Pons (tissue), 1 donor: ENCODE measurements around the gene LACTB.

Source experiments
- DNase-seq: peaks from one replicate; pipeline ENCODE4 v3.0.0-alpha.2; 2016; ENCODE audit warnings: low spot score

The LACTB gene

DNA sequence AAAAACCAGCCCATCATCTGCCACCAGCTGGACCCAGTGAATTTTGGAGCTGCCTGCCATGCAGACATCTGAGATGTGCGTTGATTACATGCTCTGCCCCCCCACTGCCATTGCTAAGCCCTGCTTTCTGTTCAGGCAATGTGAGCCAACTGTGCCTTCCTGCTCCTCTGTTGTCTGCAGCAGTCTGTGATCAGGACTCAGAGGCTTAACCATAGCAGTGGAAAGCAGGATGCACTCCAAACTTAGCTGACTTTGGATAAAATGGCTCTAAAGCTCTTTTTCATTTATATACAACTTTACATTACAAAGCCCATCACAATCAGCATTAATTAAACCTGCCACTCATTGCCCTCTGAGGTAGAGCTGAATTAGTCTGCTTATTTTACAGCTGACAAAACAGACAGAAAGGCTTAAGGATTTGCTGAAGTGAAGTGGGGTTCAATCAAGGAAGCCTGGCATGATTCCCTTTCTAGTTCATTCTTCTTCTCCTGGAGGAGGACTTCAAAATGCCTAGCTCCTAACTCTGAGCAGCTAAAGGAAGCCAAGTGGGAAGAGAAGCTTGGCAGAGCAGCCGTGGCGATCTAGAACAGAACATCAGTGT lies 51.3 kb downstream of the LACTB start:
- DNase-seq = peak; percentile 49

DNA sequence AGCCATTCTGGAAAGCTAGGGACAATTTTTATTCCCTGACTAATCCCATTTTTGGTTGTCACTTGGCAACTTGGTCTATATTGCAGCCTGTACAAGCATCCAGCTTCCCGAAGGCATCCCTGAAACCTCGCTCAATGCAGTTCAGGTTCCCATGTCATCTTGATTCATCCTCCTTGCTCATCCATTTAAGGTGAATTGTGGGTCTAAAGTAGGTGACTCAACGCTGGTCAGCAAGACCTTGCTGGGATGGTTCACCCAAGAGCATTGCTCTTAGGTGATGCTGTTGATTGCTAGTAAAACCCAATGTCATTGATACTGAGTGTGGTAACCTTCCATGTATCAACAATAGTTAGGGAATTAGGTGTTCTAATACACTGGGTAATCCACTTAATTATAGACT lies 54.6 kb downstream of the LACTB start:
- DNase-seq = no peak

DNA sequence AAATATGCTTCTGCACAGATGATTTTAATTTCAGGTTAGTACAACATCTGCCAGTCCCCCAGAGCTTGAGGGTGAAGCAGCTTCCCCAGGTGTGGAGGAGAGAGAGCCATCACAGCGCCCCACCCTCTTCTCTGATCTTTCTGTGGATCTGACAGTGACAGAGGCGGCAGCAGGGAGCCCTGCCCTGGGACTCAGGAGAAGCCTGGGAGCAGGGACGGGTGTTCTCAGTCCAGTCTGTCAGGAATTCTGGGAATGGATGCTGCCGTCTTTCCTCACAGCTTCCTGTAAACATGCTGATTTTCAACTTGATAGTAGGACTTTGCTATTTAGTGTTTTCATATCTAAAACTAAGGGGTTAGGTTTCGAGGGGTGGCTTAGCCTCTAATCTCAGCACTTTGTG lies 56.4 kb downstream of the LACTB start:
- DNase-seq = no peak

DNA sequence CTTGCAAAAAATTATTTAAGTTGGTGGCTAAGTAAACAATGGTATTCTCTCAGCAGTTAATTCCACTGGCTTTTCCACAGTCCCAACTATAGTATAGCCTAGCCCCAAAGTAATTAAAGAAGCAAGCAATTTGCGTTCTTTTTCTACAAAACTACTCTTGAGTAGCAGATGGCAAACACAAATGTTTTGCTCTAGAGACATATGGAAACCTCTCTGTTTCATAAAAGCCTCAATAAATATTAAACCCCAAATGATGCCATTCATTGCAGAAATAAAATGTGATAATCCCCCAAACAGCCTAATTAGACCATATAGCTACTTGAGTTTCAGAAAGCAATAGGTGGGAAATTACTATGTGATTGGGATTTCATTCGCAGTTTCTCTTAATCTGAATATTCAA lies 59.1 kb downstream of the LACTB start:
- DNase-seq = no peak

DNA sequence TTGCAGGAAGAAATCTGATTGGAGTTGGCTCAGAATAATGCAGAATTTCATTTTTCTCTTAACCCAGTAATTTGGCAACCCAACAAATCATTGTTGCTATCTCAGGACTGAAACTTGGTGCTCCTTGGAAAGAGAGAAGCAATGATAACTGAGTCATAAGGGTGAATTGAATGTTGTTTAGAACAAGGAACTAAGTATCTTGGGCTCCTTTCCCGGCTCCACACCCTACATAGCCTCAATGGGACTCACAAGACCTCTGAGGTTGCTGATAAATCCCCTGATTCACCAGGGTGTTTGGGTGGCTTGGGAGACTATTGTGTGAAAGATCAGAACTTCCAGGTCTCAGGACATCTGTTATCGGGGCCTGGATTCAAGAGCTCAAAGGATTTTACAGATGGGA lies 60.0 kb downstream of the LACTB start:
- DNase-seq = no peak

DNA sequence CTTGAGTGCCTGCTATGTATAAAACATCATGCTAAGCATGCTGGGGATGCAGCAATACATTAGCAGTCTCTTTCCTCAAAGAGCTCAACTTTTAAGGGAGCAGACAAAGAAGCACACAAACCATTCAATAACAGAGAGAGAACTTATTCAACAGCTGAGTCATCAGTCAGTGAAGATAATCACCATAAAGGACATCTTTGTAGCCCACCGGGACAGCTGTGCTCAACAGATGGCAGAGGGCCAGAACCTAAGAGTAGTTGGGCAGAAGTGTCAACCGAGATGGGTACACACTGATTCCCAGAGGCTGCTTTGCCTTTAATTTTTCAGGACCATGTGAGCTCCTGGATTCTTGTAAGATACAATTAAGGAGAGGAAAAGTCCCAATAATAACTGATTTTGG lies 63.5 kb downstream of the LACTB start:
- peak; percentile 79 for DNase-seq

DNA sequence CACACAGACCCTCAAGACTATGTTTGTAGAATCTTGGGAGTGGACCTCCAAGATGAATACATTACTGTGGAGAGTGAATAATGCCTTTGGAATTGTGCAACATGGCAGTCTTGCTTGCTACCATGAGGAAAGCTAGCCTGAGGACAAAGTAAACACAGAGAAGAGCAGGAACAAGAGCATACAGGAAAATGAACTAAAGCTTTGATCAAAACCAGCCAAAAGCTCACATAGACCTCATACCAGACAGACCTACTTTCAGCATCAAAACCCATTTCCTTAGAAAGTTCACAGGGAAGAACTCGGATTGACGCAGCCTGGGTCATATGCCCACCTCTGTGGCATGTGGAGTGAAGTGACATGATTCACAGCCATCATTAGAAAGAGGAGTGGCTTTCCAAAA lies 64.4 kb downstream of the LACTB start:
- no peak for DNase-seq

DNA sequence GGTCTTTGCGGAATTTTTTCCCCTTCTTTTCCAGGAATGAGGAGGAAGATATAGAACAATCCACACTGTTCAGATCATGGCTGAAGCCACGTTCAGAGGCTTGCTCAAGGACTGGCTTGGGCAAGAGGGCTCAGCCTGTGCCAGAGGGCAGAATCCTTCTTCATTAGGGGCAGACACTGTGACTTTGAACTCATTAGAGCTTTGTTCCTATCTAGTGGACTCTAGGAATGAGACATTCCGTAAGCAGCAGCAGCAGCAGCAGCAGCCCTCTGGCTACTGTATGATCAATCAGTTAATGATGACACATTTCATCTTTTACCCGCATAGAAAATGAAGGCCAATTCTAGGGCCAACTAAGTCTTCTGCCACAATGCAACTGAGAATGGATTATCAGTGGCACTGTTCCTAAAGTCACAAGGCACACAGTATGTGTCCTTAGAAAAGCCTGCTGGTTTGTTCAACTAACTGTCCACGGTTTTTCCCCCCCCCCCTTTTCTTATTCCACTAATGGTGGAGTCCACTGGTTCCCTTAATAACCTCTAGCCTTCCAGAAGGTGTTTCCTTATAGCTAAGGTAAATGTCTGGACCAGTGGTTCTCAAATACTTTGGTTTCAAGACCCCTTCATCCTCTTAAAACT lies 66.0 kb downstream of the LACTB start:
- DNase-seq = no peak

DNA sequence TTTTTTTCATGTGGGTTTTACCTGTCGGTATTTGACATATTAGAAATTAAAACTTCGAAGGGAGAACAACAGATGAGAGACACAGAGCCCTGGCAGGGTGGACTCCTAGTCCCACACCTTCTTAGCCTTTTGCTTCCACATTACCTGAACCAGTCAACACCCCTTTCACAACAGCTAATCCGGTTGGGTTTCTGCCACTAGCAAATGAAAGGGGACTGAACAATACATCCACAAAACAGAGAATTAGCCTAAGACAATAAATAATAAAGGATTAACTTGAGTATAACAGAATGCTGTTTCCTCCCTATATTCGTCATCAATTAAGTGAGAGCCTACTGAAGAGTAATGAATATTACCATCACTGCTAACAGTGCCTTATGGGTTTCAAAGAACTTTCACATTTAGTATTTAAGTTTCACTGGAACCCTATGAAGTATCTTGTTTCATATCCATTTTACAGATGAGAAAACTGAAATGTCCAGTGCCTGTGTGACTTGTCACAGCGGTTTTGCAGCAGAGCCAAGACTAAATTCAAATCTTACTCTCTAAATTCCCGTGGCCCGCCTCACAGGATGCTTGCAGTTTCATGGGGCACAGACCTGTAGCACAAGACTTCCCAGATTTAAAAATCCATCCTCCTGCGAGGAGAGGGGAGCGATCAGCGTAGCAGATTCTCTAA lies 66.7 kb downstream of the LACTB start:
- no peak for DNase-seq

DNA sequence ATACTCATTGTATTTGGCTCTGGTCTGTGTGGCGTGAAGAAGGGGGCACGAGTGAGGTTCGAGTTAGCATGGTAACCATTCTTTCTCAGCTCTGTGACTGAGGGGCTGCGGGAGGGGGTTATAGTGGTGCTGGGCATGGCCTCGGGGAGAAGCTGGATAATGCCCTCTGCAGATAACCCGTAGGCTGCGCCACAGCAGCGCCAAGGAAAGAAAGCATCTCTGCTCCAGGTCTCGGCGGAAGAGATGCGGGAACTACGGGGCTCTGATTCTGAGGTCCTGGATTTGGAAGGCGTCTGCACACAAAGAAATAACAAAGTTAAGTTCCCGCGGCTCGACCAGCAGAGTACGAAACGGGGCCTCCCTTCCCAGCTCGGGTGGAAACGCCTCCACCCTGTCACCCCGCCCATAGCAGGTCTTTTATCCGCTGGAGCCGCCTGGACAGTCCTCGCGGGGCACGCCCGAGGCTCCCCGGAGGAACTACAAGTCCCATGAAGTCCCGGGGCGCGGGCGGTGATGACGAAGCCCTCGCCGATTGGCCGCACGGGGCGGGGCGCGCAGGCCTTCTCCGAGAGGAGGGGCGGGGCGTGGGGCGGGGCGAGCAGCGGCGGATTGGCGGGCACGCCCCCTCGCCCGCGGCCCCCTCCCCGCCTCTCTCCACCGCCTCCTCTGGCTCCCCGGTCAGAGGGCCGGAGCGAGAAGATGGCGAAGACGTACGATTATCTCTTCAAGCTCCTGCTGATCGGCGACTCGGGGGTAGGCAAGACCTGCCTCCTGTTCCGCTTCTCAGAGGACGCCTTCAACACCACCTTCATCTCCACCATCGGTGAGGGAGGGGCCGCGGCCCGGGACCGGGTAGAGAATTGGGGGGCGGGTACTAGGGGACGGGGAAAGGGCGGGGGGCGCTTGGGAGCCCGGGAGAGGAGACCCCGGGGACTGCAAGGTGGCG lies 67.5 kb downstream of the LACTB start, which contains the start of gene RAB8B:
Gene RAB8B, plus strand, starts transcription at position 681 of the 946 bp plus-strand sequence. Its CDS starts 19 bp downstream, at position 700.
- peak; percentile 94 for DNase-seq

DNA sequence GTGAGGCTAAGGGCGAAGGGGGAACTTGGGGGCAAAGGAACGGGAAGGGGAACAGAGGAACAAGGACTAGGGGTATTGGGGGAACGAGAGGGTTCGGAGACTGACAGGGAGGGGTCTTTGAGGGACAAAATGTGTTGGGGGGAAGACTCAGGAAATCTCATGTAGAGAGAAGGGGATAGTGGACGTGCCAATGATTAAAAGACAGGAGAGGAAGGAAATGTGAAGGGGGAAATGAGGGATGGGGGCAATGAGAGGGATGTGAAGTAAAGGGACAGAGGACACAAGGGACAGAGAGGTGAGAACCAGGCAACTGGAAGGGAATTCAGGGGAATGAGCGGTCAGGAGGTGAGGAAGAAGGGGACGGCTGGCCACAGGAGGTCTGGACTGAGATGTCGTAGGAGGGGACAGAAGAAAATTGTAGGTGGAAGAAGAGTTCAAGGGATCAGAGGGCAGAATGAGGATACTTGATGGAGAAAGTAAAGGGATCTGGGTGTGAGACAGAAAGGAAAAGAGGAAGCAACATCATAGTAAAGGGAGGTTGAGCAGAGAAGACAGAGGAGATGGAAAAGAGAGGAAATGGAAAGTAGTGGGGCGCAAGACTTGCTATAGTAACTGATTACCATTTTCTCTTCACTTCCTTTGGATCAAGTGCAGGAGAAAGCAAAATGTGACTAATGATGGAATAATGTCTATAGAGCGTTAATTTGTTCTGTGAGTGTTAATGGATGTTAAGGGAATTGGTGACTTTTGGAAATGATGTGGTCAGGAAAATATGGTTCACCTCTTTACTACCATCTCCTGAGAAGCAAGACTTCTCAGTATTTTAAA lies 68.5 kb downstream of the LACTB start:
- no peak for DNase-seq

DNA sequence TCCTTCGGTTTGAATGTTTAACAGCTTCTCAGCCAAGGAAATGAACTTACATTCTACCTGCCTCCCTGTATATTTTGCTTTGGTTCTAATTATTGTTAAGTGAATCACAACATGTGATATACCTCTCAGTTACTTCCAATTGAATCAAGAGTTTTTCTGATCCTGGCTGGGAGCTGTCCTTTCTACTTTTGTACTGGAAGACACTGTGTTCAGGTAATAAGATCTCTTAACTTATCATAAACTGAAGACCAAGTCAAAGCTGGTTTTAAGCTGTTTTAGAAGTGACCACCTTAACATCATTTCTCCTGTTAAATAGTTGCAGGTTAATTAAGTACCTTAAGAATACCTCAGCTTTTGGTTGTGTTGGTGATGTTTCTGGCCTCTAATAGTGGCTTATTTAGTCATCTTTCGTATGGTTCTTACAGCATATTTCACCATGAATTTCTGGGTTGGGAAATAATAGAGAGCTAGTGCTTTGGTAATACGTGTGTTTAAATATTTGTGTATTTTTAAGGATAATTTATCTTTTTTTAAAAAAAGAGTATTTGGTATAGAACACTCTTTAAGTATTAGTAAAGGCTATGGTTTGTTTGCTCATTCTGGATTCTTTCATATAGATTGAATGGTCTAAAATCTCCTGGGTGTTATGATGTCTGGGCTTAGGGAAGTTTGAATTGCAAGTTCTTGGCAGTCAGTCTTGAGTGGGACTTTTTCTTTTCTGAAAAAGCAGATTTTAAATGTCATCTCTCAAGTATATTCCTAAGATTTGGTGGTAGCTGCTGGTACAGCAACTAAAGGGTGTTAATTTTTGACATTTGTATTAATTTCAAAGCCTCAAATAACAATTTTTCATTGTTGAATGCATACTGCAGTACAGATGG lies 69.3 kb downstream of the LACTB start:
- no peak for DNase-seq
